Measurements from ENCODE around the gene SH2D3C.
"Not testable (repeated sequence)": the region's sequence is repeated elsewhere in the genome, so short reads cannot be mapped to it uniquely, and the experiment has no call there.

SH2D3C gene

GRCh38 chr9:127767410-127767809 lies 11.1 kb downstream of the SH2D3C start:
- no peak for DNase-seq (ENCODE audit: low read depth in 2 of 2)

GRCh38 chr9:127765418-127765817 lies 13.0 kb downstream of the SH2D3C start:
- no peak for DNase-seq (ENCODE audit: low read depth in 2 of 2)

DNA sequence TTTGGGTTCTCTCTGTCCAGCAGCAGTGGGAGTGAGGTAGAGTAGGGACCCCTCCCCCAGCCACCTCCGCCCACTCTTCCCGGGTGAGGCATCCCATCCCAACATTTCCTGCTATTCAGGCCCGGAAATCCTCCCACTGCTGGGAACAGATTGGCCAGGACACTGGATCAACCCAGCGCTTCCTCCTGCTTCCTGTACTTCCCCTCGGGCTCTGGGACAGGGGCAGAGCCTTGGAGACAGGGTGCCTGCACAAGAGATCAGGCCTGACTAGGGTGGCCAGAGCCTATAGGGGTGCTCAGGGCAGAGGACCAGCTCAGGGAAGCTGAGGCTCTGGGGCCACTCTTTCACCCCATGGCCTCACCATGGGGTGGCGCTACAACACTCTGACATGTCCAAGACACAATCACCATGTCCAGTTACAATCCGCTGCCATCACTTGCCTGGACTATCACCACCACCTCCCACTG lies 14.5 kb downstream of the SH2D3C start:
- no peak for DNase-seq (ENCODE audit: low read depth in 2 of 2)

GRCh38 chr9:127762111-127762676 lies 16.3 kb downstream of the SH2D3C start:
- no peak for DNase-seq (ENCODE audit: low read depth in 2 of 2)

GRCh38 chr9:127761491-127761956 lies 16.9 kb downstream of the SH2D3C start:
- no peak for DNase-seq (ENCODE audit: low read depth in 2 of 2)

DNA sequence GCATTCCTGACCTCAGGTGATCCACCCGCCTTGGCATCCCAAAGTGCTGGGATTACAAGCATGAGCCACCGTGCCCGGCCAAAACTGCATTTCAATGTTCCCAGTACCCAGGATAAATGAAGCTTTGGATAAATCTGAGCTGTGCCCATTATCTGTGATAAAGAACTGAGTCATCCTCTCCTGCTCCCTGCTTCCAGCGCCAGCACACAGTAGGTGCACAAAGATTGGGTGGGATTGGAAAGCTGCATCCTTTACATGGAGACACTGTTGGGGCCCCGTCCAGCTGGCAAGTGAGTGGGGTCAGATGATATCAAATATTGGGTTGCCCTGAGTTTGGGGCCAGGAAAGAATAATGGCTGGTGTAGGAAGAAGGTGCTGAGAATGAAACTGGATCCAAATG lies 17.4 kb downstream of the SH2D3C start:
- no peak for DNase-seq (ENCODE audit: low read depth in 2 of 2)

DNA sequence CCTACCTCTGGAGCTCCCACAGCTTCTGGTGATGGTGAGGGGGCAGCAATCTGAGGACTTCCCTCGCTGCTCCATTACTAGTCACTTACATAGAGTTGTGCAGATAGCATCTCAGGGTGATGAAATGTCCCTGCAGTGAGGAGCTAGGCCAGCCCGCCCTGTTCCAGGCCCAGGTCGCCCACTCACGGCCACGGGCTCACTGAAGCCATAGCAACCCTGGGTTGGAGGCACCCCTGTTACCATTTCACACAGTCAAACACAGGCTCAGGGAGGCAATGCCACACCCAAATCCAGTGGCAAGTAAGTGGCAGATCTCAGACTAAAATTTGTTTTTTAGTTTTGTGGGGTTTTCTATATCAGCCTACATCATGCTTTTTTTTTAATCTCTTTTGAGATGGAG lies 19.6 kb downstream of the SH2D3C start:
- no peak for DNase-seq (ENCODE audit: low read depth in 2 of 2)

- not testable (repeated sequence) for DNase-seq (ENCODE audit: low read depth in 2 of 2)
These were observed 21.7 kb downstream of the SH2D3C start for GRCh38 chr9:127756776-127757175.

DNA sequence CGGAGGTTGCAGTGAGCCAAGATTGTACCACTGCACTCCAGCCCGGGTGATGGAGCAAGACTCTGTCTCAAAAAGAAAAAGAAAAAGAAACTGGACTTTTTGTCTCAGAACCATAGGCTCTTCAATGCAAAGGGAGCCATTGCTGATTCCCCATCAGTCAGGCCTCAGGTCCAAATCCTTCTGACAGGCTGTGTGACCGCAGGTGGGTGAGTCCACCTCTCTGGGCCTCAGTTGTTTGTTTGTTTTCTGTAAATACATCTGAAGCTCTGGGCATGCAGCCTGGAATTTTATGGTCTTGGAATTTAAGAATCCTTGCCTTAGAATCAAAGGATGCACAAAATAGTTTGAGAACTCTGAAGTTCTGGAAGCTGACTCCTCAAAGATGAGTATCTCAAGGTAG lies 22.2 kb downstream of the SH2D3C start:
- DNase-seq (ENCODE audit: low read depth in 2 of 2): no peak

GRCh38 chr9:127755061-127756060 lies 23.1 kb downstream of the SH2D3C start:
- DNase-seq (ENCODE audit: low read depth in 2 of 2): no peak

DNA sequence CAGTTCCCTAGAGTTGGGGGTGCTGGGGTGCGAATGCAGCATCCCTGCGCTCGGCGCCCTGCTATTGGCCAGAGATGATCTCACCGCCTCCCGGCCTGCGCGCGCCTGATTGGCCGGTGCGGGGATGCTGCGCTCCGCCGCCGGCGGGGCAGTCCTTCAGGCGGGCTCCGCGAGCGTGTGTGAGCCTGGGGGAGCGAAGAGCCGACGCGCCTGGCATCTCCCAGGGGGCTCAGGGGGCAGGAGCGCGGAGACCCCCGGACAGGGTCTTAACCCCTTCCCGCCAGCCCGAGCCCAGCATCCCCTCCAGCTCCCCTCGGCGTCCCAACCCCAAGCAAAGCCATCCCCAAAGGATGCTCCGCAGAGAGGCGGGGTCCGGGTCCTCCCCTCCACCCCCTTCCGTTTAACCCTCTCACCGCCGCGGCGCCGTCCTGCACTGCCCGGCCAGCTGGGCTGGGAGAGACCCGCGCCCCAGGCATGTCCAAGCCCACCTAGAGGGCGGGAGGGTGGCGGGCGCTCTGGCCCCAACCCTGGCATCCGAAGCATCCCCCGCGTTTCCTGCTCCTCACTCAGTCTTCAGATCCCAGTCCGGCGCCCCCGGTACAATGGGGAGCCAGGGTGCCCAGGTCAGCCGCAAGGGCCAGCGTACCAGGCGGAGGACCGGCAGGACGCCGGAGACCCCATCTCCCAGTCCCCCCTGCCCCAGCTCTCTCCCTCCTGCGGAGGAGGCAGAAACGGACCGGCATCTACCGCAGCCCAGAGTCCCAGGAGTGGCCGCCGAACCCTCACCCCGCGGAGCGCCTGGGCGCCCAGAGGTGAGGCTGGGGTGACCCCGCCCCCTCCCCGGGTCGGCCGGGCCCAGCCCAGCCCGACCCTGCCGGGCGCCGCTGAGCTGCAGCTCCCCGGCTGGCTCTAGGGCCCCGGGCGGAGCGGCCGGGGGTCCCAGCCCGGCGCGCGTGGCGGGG lies 24.1 kb downstream of the SH2D3C start:
- no peak for DNase-seq (ENCODE audit: low read depth in 2 of 2)

DNA sequence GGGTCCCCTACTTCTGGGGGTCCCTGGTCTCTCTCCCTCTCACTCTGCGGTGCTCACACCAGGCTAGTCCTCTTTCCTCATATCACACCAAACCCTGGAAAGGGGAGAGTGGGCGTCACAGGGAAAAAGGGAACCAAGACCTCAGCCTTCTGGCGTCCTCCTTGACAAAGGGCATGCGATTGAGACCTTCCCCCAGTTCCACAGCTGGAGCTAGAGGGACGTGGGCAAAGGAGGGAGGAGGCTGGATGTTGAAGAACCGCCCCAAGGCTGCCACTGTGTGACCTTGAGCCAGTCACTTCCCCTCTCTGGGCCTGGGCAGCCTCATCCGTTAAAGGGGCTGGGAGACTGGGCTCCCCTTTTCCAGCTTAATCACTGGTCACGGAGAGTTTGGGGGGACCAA lies 24.8 kb downstream of the SH2D3C start:
- no peak for DNase-seq (ENCODE audit: low read depth in 2 of 2)

- no peak for DNase-seq (ENCODE audit: low read depth in 2 of 2)
These were observed 25.3 kb downstream of the SH2D3C start for GRCh38 chr9:127753148-127753547.

DNA sequence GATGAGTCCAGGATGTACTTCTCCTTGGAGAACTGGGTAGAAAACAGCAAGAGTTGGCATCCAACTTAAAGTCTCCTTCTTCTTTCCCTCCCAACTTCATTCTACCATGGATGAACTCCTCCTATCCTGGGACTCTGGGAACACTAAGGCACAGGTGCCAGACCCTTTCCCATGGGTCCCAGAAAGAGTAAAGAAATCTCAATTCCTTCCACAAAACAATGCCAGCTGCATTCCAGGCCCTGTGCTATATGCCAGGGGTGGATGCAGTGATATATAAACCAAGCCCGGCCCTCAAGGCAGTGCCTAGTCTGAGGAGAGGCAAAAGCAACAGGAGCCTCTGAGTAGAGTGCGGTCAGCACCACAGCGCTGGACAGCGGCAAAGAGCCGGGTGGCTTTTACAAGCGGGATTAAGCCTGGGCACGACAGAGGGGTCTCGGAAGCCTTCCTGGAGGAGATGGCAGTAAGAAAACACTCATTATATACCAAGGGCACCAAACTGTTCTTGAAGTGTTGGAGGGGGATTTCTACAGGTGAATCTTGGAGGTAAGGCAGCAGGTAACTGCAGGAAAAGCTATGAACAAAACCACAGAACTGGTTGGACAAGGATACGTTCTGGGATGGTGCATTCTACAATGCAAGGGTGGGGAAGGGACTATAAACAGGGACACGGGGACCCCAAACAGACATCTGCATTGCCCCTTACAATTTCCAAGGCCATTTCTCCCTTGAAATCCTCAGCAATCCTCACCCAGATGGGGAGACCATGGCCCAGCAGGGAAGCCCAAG lies 27.0 kb downstream of the SH2D3C start:
- no peak for DNase-seq (ENCODE audit: low read depth in 2 of 2)

- no peak for DNase-seq (ENCODE audit: low read depth in 2 of 2)
These were observed 29.2 kb downstream of the SH2D3C start for GRCh38 chr9:127749090-127749787.

- no peak for DNase-seq (ENCODE audit: low read depth in 2 of 2)
These were observed 31.4 kb downstream of the SH2D3C start for GRCh38 chr9:127746959-127747569.

DNA sequence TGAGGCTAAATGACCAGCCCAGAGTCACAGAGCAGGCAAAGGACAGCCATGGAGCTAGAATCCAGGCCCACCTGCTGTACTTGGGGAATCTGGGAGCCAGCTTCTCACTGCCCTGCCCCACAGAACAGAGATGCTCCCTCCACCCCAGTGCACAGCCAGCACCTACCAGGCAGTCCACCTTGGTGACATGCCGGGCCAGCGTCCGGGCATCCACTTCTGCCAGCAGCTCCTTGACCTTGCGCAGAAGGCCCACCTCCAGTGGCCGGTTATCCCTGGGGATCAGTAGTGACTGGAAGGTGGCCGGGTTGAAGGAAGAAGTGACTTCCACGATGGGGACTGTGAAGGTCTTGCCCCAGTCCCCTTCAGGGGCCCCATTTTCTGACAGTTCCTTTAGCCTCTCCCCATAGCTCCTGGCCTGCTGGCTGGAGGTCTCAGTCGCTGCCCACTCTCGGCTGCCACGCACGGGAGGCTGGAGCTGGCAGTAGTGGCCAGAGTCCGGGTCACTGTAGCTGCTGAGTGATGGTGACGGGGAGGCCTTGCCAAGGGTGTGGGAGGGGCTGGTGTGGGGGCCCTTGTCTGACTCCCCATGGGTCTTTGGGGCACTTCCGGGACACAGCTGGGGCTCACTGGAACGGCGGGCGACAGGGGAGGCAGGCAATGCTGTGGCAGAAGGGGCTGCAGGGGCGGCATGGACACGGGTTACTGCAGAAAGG lies 33.9 kb downstream of the SH2D3C start:
- no peak for DNase-seq (ENCODE audit: low read depth in 2 of 2)

DNA sequence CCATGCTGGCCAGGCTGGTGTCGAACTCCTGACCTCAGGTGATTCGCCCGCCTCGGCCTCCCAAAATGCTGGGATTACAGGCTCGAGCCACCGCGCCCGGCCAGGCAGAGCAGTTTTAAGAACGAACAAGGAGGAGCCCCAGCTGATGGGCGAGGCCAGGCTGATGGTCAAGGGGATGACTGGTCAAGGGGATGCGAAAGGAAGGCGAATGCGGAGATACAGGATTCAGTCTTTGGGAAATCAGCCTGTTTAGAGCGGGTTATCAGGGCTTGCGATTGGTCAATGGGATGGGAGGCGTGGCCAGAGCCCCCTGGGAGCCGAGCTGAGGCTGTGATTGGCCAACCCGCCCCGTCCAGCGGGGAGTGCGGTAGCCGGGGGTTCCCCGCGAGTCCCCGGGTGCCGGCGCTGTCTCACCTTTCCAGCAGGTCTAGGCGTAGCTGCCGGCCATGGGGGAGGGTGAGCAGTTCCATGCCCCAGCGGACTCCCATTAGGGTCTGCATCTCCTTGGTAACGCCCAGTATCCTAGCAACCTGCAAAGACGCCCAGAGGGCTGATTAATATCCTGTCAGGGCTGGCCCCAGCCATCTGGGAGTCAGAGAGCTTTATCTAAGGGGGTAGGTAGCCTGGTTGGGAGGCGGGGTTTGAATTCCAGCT lies 35.9 kb downstream of the SH2D3C start:
- no peak for DNase-seq (ENCODE audit: low read depth in 2 of 2)
